Bronchial epithelial cell (primary cell): ENCODE measurements around the gene GIPC2. TPM values are rescaled to one million over a fixed set of nuclear protein-coding genes. Genes with fewer than 3 reads are reported as not detected.

Source experiments
- DNase-seq: peaks from one replicate; pipeline ENCODE4 v3.0.0-alpha.2; 2010; ENCODE audit warnings: low read depth
- FAIRE-seq: peaks from 2 replicates; lab custom pipeline; 2011; peaks lifted over from hg19 to GRCh38; lab: Jason Lieb, UNC
- H3K27me3 ChIP-seq: 2 replicates; pipeline ENCODE4 v1.5.1; 2011; ENCODE audit warnings: low read length; ENCODE audit not compliant: control insufficient read depth, insufficient read depth
- H3K36me3 ChIP-seq: 2 replicates; pipeline ENCODE4 v1.5.1; 2011; ENCODE audit warnings: low read length; ENCODE audit not compliant: control insufficient read depth, insufficient read depth
- H3K4me3 ChIP-seq: 2 replicates; pipeline ENCODE4 v1.5.1; 2011; ENCODE audit warnings: mild to moderate bottlenecking, low read depth, low read length, control low read depth
- CTCF ChIP-seq: IDR thresholded peaks from 2 replicates; pipeline ENCODE4 v1.5.1; 2011; ENCODE audit warnings: mild to moderate bottlenecking, moderate library complexity, low read length, control low read depth, inconsistent platforms; ENCODE audit not compliant: insufficient read depth, severe bottlenecking
- total RNA-seq: library from RNA; depleted of rRNA; stranded (reverse); fragments of >200 nt; gene quantifications from 2 replicates; pipeline ENCODE4 v1.2.1, GENCODE V29; 2014

GIPC2 gene
- total RNA-seq, 1 donor from 2014 or later = 1.1 TPM

DNA sequence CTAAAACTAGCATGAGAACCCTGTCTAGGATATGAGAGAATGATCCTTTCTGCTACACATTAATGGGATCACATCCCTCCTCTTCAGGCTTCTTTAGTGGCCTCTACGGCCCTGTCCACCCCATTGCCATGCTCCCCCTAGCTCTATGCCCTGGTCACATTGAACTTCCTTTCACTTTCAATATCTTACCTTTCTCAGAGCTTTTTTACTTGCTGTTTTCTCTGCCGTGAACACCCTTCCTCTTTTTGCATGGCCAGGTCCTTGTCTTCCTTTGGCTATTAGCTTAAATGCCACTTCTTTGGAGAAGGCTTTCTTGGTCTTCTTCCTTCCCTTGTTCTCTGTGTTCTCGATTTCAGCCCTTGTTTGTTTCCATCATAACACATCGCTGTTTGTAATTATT lies 97.4 kb downstream of the GIPC2 start:
- FAIRE-seq (no peak), DNase-seq (no peak)
- no peak overlapping the region for H3K4me3 ChIP-seq
- TF ChIP-seq CTCF = no peak
- H3K36me3 ChIP-seq = no peaks in the 10 kb centered on the region
- no peaks in the 10 kb centered on the region for H3K27me3 ChIP-seq

DNA sequence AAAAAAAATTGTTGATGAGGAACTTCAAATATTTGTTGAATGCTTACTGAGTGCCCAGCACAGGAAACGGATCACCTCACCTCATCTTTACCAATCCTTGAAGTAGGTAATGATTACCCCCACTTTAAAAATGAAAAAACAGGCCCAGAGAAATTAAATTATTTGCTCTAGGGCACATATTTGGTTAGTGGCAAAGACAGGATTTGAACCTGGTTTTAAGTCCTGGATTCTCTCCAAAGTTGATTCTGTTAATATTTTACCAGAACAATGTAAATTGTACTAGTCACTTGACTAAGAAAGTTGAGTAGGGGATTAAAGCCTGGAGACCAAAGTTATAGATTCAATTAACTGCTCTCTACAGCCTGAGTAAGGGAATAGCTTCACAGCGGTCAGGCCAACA lies 97.9 kb downstream of the GIPC2 start:
- Histone ChIP-seq H3K36me3 (no peaks in the 10 kb centered on the region), H3K4me3 (no peak overlapping the region), H3K27me3 (no peaks in the 10 kb centered on the region)
- TF ChIP-seq CTCF = no peak
- no peak for DNase-seq
- FAIRE-seq = no peak

DNA sequence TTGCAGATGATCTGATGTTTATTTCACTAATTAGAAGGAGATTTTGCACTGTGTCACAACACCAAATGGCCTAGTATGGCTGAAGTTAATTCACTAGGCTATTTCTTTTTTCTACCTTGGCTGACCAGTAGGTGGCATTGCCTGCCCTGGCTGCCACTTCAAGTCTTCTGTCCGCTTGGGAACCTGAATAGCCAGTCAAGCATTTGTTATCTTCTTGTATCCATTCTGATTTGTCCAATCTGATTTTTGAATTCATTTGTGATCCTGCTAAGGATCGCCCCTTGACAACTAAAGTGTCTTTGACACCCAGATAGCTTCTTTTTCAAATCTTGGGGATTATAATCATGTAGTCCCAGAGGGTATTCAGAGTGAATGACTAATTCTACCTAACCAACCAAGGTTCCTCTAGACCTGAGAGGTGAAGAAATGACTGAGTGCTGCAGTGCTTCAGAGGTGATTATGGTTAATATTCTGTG lies 99.4 kb downstream of the GIPC2 start:
- peak; percentile 68 for DNase-seq
- Histone ChIP-seq H3K4me3 (no peak overlapping the region), H3K36me3 (no peaks in the 10 kb centered on the region), H3K27me3 (no peaks in the 10 kb centered on the region)
- FAIRE-seq = peak; percentile 70
- peak; percentile 77 for TF ChIP-seq CTCF

GRCh38 chr1:78146205-78146771 lies 100.5 kb downstream of the GIPC2 start:
- no peak for TF ChIP-seq CTCF
- DNase-seq = no peak
- no peaks in the 10 kb centered on the region for H3K27me3 ChIP-seq
- H3K36me3 ChIP-seq = no peaks in the 10 kb centered on the region
- no peak for FAIRE-seq
- no peak overlapping the region for H3K4me3 ChIP-seq

DNA sequence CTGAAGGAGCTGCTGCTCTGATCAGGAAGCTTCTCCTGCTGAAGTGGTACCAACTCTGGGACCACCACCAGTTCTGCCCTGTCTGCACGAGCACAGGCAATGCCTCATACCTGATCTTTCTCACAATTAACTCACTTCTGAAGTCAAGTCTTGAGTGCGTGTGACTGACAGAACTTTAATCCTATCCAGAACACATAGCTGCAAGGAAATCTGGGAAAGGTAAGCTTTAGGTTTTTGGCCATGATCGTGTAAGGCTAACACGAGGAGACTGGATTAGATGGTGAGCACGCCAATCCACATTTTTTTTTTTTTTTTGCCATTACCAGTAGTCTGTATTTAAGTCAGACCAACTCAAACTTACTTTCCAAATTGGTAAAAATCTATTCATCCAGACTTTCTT lies 101.3 kb downstream of the GIPC2 start:
- no peaks in the 10 kb centered on the region for H3K36me3 ChIP-seq
- DNase-seq (no peak), FAIRE-seq (no peak)
- TF ChIP-seq CTCF = no peak
- no peaks in the 10 kb centered on the region for H3K27me3 ChIP-seq
- H3K4me3 ChIP-seq = no peak overlapping the region
